A673 (cell line): ENCODE results near the gene NEK1.

Experiments used
- EZH2 ChIP-seq: fragments of 200-600 bp; sonication (generic); IDR thresholded peaks from 2 replicates; pipeline ENCODE4 v1.6.1; 2017; ENCODE audit warnings: borderline replicate concordance, low read depth, mild to moderate bottlenecking, mixed read lengths, antibody characterized with exemption, low read length; ENCODE audit not compliant: poor library complexity, severe bottlenecking
- TF ChIP-seq, protein P1 (sequence below): fragments of 300-800, 200-600 bp; sonication (generic); conservative IDR thresholded peaks from 2 replicates; pipeline ENCODE4 v1.5.1; 2017; ENCODE audit warnings: low read depth, mild to moderate bottlenecking, antibody characterized with exemption, low read length, moderate library complexity, mixed read lengths

DNA sequence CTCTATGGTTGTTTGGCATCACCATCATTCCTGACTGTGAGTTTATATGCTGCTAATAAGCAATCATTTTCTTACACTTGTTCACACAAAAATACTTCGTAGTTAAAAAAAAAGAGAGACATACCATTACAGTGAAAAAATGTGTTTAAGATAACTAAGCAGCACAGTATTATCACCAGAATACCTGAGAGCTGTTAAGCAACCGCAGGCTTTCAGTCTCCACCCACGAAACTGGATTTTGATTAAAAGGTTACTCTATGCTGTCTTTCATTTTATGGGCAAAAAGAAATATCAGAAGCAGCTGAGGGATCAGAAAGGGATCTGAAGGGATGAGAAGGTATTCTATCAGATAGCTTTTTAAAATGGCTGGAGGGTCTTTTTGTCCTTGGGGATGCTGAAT, 148.3 kb downstream of the NEK1 start:
- TF ChIP-seq, protein P1, sequence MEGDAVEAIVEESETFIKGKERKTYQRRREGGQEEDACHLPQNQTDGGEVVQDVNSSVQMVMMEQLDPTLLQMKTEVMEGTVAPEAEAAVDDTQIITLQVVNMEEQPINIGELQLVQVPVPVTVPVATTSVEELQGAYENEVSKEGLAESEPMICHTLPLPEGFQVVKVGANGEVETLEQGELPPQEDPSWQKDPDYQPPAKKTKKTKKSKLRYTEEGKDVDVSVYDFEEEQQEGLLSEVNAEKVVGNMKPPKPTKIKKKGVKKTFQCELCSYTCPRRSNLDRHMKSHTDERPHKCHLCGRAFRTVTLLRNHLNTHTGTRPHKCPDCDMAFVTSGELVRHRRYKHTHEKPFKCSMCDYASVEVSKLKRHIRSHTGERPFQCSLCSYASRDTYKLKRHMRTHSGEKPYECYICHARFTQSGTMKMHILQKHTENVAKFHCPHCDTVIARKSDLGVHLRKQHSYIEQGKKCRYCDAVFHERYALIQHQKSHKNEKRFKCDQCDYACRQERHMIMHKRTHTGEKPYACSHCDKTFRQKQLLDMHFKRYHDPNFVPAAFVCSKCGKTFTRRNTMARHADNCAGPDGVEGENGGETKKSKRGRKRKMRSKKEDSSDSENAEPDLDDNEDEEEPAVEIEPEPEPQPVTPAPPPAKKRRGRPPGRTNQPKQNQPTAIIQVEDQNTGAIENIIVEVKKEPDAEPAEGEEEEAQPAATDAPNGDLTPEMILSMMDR, result no peak
- TF ChIP-seq EZH2, result no peak
